Activated T-cell treated with anti-CD3 and anti-CD28 coated beads for 48 hours (primary cell): Measurements from ENCODE around the gene ITPRIP.

Experiments
- DNase-seq: peaks from one replicate; pipeline ENCODE4 v3.0.0-alpha.2; 2020; ENCODE audit warnings: low read depth

Gene ITPRIP

GRCh38 chr10:104325436-104326435, 12.5 kb downstream of the ITPRIP start:
- DNase-seq: no peak

GRCh38 chr10:104324931-104325330, 13.3 kb downstream of the ITPRIP start:
- DNase-seq: no peak

GRCh38 chr10:104324221-104324686, 14.0 kb downstream of the ITPRIP start:
- no peak for DNase-seq

DNA sequence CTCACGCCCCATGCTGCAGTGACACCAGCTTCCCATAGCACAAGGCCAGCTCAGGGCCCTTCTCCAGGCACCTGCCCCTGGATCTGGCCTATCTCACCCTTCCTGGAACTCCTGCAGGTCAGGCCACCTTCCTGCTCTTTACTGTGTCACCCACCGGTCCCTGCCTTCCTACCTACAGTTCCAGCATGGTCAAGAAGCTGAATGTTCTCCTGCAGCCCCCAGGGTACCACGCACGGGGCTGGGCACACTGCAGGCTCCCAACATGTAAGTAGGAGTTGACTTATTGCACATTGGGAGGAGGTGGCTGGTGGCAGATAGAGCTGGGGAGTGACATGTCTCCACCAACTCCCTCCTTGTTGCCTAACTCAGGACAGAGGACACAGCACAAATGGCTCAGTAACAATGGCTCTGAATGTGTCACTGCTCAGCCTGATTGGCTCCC, 14.5 kb downstream of the ITPRIP start:
- DNase-seq: no peak

DNA sequence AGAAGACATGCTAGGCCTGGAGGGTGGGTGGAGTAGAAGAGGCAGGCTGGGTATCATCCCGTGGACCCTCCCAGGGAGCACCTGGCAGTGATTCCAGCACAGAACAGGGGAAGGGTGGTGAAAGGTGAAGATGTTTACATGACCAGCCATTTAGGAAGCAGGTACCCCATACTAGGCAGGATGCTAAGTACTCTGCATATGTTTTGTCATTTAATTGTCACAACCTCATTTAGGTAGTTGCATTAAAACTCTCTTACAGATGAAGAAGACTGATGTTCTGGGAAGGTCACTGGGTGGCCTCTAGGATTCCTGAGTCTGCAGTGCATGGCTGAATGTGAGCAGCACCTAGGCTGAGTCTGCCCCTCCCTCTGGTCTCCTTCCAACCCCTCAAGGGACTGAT, 15.2 kb downstream of the ITPRIP start:
- DNase-seq: no peak

DNA sequence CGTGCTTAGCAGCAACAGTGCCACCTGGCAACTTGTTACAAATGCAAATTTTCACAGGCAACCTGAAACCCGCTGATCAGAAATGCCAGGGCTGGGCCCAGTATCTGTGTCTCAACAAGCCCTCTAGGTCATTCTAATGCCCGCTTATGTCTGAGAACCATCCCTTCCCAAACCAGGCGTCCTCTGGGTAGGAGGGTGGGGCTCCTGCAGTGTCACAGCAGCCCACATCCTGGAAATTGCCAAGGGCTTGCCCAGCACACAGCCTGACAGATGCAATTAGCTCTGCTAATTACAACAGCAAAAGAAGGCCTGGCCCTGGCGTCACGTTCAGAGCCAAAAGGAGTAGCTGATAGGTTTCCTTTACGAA, 15.9 kb downstream of the ITPRIP start:
- no peak for DNase-seq

DNA sequence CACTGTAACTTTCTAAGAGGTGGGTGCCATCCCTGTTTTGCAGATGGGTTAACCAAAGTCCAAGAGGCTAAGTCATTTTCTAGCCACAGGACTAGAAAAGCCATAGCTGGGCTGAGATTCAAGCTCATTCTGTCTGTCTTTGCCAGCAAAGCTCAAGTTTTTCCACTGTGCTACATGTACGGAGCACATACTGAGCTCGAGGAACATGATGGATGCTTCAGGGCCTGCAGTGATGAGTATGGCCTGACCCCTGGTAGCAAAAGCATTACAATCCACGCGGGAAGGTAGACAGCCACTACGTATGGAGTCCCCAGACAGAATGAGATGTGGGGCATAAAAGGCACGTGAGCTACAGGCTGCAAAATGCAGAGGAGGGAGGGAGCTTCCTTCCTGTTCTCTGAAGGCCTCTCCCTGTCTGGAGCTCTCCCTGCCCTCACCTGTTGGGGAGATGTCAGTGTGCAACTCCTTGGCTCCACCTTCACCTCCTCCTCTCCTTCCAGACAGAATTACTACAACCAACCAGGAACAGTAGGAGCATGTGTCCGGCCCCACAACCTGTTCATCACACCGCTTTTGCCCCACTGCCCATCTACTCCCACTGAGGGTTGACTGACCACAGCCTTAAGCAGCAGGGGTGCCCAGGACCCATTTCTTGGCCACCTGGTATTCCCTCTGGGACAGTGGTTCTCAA, 16.4 kb downstream of the ITPRIP start:
- DNase-seq: no peak

DNA sequence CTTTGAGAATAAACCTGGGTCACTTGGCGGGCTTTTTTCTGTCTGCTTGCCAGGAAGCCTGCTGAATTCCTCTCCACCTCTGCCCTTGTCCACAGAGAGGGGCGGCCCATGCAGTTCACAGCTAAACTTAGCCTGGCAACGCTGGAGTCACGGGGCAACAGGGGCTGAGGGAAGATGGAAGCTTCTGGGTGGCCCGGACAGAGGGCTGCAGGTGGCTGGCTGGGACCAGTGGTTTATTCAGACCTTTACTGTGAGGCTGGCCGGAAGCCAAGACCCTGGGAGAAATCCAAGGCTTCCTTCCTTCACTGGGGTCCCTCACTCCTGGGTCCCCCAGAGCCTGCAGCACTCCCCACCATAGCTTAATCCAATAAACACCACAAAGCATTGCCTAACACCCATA, 17.0 kb downstream of the ITPRIP start:
- no peak for DNase-seq

DNA sequence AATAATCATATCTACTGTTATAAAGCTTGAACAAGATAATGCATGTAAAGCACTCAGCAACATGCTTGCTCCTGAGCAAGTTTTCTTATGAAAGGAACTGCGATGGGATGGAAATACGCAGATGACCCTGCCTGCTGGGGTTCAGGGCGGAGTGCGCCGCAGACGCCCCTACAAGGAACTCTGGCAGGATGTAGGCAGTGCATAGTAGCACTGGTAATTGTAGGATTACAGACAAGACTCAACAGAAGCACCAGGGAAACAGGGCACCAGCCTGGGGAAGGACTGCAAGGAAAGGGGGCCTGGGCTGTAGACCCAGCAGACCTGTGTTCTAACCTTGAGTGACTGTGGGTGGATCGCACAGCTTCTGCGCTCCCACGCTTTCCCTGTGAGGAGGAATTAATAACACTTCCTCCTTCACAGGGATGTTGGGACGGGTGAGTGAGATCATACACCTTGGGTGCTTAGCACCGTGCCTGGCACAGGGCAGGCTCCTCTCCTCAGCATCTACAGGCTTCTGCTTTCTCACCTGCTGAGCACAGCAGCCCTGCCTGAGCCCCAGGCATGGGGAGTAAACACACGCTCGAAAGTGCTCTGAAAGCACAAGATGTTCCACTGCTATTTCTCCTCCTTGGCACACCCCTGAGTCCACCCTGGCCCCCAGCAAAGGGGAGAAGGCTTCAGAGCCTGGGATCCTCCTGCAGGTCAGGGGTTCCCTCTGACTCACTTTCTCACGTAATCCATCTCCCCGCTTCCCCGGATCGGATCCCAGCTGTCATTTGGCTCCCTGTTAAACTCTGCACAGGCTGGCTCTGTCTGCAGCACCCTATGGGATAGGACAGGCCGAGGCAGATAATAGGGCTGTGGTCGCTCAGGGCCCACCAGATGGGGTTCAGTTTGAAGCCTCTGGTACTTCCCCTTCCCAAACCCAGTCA, 19.2 kb downstream of the ITPRIP start:
- DNase-seq: no peak

DNA sequence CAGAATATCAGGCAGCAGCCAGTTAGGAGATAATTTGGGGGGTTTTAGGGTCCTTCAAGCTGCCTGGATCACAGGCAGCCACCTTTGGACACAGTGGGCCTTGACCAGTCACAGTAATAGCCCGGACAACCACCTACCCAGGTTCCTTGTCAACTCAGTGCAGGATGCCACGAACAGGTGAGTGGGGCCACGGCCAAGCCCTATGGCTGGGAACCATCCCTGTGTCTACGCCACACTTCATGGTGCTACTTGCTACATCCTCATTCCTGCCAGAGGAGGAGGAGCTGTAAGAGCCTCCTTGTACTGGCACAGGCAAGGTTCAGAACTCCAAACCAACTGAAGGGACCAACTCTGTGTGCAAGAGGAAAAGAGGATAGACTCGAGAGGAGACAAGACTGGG, 19.9 kb downstream of the ITPRIP start:
- DNase-seq: no peak

DNA sequence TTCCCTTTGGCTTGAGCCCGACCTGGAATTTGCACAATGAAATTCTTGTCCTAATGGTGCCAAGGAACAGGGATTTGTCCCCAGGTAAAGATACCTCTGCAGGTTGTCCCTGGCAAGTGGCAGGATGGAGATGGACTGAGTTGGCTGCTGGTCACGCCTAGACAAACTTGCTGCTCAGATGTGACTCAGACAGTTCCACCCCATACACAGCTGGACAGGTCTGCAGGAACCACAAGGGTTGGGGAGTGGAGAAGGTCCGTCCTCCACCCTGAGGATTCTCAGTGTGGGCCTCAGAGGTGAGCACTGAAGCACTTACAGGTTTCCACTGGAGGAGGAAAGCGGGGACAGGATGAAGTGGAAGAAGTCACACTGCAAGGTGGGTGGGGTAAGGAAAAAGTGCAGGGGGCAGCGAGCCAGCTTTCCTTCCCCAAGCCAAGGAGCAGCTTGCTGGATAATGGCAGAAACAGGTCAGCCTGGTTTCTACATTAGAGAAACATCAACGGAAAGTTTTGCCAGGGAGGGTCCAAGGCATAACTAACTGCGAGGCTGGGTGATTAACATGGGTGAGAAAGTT, 20.5 kb downstream of the ITPRIP start:
- no peak for DNase-seq

DNA sequence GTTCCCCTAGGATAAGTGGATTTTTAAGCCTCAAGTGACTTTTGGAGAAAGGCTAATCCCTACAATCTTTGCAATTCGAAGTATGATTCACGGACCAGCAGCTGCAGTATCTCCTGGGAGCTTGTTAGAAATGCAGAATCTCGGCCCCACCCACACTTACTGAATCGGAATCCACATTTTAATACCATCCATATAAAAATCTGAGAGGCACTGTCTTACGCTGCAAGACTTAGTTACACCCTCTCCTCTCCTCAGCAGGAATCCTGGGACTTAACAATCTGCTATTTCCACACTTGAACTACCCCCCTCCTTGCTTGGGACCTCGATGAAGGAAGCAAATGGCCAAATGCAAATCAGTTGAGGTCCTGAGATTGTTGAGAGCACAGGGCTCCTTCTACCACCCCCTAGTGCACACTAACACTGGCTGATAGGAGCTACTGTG, 21.0 kb downstream of the ITPRIP start:
- DNase-seq: no peak

- no peak for DNase-seq
Measured at GRCh38 chr10:104316321-104317099, 21.8 kb downstream of the ITPRIP start.

- DNase-seq: no peak
Measured at GRCh38 chr10:104315486-104315921, 22.8 kb downstream of the ITPRIP start.

GRCh38 chr10:104314591-104315485, 23.4 kb downstream of the ITPRIP start:
- no peak for DNase-seq

DNA sequence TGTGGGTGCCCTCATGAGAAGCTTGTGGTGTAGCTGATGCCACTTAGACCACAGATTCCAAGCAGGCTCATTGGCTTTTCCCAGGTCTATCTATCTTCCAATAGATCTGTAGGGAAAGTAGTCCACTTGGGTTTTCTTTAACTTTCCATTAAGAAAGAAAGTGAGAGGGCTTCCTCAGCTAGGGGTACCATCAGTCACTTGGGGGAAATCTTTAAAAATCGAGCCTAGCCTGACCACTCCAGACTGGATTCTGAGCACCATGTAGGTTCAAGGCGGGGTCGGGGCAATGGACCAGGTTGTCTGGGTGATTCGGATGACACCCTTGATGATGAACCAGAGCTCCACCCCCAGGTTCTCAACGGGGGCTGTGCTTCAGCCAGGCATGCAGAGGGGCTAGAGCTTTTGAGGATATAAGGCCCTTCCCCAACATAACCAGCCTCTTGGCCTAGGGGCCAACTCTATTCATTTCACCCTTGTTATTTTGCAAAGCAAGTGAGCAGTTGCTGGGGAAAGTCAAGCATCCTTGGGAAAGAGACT, 27.0 kb downstream of the ITPRIP start:
- DNase-seq: no peak

DNA sequence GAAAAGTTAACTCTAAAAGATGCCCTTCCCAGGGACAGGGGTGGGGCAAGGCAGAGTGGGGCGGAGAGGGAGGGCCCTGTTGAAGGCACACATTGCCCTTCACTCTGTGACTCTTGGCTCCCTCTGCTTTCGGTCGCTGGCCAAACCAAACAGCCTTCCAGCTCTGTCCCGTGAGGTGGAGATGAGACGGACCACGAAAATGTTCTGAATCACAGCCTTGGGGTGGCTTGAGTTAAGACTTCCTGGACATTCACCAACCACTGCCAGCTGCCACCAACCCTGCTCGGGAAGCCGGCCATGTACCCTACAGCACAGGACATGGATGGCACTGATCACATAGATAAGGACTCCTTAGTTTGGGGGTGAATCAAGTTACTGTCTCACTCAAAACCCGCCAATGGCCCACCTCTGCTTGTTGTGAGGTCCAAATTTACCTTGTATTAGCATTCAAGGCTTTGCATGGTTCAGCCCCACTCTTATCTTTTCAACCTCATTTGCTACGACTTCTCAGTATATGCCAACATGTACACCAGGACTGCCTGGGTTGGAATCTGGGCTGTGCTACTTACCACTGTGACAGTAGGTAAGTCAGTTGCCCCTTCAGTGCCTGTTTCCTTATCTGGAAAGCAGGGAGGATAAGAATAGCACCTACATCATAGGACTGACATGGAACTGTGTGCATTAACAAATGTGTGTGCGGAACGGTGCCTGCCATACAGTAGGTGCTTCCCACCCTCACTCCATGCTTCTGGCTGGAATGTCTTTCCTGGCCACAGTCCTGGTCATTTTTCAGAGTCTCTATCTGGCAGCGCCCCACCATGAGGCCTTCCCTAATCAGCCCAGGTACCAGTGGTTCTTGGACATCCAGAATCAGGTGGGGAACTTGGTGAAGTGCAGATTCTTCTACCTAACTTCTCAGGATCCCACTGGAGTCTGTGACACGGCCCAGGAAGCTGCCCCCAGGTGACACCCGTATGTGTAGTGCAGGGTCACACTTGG, 28.0 kb downstream of the ITPRIP start:
- DNase-seq: no peak

DNA sequence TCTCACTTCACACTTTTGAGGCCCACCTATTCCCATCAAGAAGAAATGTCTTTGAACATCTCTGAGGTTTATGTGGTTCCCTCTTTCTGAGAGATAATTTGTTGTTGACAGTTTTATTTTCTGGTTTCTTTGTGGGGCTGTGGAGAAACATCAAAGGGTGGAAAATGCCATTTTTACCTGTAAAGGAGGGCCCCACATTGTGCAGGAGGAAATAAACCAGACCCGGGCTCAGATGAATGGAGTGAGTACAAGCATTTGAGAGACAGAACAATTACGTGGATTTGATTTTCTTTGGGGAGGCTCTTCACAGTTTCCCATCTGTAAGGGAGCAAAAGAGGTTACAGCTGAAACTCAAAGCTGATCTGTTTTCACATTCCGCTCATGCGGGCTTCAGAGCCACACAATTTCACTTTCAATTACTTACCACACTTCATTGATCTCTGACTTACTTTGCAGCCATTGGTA, 29.8 kb downstream of the ITPRIP start:
- no peak for DNase-seq
